ENCODE data around the gene HSPB7.

HSPB7 gene

DNA sequence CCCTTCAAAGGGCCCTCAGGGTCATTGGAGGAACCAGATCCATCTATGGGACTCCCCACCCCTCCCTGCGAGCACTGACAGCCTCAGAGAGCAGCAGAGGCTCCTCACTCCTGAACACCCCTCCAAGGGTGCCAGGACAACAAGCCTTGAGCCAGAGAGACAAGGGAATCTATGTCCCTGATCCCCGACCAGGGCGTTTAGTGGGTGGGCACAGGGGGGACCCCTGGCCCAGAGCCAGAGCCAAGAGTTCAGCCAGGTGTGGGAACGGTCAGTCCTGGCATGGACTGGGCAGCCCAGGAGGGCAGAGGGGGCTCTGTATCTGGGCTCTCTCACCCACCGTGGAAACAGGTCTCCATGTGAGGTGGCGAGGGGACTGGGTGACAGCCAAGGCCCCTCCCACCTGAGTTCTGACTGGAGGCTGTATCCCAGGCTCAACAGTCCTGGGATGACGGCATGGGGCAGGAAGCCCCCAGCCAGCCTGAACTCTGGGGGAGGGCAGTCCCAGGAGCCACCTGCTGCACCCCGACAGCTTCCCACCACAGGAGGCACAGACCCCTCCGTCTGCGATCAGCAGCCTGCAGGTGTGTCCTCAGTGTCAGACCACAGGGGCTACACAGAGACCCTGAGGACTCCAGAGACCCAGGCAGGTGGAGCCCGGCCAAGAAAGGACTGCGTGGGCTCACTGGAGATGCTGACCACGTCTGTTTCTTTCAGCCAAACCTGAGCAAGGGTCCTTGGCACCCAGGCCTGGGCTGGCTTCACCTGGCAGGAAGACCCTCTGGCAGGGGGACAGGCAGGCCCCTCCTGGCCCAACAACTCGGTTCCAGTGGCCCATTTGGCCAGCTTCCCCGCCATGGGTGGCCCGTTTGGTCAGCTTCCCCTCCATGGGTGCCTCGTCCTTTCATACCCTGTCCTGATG, 25.0 kb downstream of the HSPB7 start:
- no peaks in the 10 kb centered on the region for H3K27me3 ChIP-seq

DNA sequence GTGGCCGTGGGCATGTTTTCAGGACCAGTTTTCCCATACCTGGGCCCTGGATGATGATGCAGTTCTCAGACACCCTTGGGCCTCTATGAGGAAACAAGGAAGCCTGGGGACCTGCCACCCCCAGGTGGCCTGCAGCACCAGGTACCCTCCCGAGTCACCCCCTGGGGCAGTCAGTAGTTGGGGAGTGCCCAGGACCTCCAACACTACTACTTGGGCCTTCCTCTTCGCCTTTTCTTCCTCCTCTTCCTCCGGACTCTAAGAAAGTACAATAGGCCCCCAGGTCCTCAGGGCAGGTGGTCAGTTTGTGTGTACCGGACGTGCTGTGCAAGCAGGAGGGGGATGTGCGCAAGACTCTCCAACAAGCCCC, 25.7 kb downstream of the HSPB7 start:
- no peaks in the 10 kb centered on the region for H3K9me3 ChIP-seq
- H3K4me1 ChIP-seq = no peaks in the 10 kb centered on the region
- H3K36me3 ChIP-seq = no peaks in the 10 kb centered on the region
- no peak overlapping the region for H3K4me3 ChIP-seq (ENCODE audit: low read depth, low read length)
- no peak for TF ChIP-seq CTCF (IDR thresholded peaks at IDR 0.05; ENCODE audit: low read depth, low read length)
- H3K27me3 ChIP-seq = no peaks in the 10 kb centered on the region
- DNase-seq = no peak

More for the DNA sequence above, 25.0 kb downstream of the HSPB7 start:
- H3K4me3 ChIP-seq (ENCODE audit: low read depth, low read length) = no peak overlapping the region
- no peak for DNase-seq
- H3K4me1 ChIP-seq = no peaks in the 10 kb centered on the region
- TF ChIP-seq CTCF (IDR thresholded peaks at IDR 0.05; ENCODE audit: low read depth, low read length) = no peak
- H3K36me3 ChIP-seq = no peaks in the 10 kb centered on the region
- no peaks in the 10 kb centered on the region for H3K9me3 ChIP-seq

DNA sequence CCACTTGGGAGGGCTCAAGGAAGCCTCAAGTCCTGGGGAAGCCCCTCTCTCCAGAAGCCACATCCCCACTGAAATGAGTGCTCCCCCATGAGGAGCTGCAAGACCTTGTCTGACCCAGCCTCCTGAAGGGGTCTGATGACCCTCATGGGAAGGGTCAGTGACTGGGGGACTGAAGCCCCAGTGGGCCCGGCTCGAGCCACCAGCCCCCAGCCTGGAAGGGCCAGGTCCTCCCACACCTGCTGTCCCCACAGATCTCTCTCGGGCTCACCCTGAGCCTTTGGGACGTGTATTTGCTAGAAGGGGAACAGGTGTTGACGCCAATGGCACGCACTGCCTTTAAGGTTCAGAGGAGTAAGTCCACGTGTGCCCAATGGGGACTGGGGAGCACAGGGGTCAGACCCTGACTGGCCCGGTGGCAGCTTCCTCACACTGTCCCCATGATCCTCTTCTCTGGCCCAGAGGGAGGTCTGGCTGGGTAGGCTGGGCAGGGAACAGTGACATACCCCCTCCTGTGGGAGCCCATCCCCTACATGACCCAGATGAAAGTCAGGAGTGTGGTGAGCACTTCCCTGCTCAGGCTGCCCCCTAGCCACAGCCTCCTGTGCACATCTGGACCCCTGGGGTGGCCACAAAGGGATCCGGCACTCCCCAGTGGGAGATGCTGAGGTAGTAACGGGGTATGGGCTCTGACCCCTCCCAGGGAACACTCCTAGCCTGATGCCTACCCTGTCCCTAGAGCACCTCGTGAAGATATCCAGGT, 26.2 kb downstream of the HSPB7 start:
- Histone ChIP-seq H3K9me3 (no peaks in the 10 kb centered on the region), H3K4me1 (no peaks in the 10 kb centered on the region), H3K36me3 (no peaks in the 10 kb centered on the region), H3K27me3 (no peaks in the 10 kb centered on the region), H3K4me3 (ENCODE audit: low read depth, low read length) (no peak overlapping the region)
- no peak for TF ChIP-seq CTCF (IDR thresholded peaks at IDR 0.05; ENCODE audit: low read depth, low read length)
- no peak for DNase-seq

DNA sequence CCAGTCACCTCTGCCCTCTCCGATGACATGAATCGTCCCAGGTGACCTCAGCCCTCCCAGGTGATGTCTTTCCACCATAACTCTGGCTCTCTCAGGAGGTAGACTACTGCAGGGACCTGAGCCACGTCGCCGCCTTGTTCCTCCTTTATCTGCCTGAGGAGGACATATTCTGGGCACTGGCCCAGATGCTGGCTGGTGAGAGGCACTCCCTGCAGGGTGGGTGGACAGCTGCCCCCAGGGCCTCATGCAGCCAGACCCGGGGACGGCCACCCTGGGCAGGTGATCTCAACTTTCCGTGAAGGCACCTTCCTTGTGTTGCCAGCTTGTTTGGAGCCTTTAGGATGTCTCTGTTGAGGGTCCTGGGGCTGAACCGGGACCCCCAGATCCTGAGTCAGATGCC, 28.1 kb downstream of the HSPB7 start:
- Histone ChIP-seq H3K27me3 (no peaks in the 10 kb centered on the region), H3K36me3 (no peaks in the 10 kb centered on the region), H3K4me1 (no peaks in the 10 kb centered on the region), H3K4me3 (ENCODE audit: low read depth, low read length) (no peak overlapping the region), H3K9me3 (no peaks in the 10 kb centered on the region)
- no peak for DNase-seq
- no peak for TF ChIP-seq CTCF (IDR thresholded peaks at IDR 0.05; ENCODE audit: low read depth, low read length)

- DNase-seq = no peak
- Histone ChIP-seq H3K9me3 (no peaks in the 10 kb centered on the region), H3K4me3 (ENCODE audit: low read depth, low read length) (no peak overlapping the region), H3K4me1 (no peaks in the 10 kb centered on the region), H3K36me3 (no peaks in the 10 kb centered on the region), H3K27me3 (no peaks in the 10 kb centered on the region)
- no peak for TF ChIP-seq CTCF (IDR thresholded peaks at IDR 0.05; ENCODE audit: low read depth, low read length)
Observed at GRCh38 chr1:15988856-15989736, 28.7 kb downstream of the HSPB7 start.

All from BE2C (cell line).